Ramos (cell line): ENCODE data around the gene KCNJ3.
"Not testable (repeated sequence)": the region's sequence is repeated elsewhere in the genome, so short reads cannot be mapped to it uniquely, and the experiment has no call there.

ENCODE experiments used
- in situ Hi-C: fragments of 300-500 bp; cut with MboI; formaldehyde crosslinking; loops from one replicate; pipeline ENCODE4 v1.14.3; 2022; ENCODE audit warnings: low sequenced_read_pairs; ENCODE audit not compliant: unreplicated experiment

Gene KCNJ3

DNA sequence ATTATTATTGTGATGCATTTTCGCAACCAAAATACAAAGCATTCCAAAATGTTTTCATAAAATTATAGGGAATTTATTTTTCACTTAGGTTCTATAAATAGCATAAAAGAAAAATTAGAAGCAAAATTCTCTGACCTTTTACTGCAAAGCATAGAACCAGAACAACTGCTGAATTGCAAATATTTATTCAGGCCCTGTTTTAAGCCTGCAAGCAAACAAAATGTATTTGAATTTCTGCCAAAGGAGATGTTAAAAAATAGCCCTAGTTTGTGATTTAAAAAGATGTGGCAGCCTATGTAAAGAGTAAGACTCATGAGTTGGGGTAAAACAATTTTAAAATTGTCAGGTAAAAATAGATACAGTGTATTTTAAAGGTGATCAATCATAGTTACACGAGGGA, 138.1 kb downstream of the KCNJ3 start:
- in situ Hi-C loops = no loop called here

DNA sequence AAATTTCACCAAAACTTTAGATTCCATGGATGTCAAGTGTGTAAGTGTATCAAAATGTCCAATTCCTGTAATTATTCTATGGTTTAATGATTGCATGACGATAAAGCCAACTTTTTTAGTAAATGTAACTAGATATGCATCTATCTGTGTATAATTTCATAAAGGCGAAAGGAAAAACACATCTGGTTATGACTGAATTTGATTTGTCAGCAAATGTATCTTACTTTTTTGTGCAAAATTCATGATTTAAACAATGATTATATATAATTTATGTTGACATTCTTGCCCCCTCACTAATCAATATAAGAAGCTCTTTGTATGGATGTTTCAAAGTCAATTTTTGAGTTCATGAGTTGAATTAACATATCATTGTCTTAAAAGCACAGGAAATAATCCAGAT, 138.5 kb downstream of the KCNJ3 start:
- in situ Hi-C loops = no loop called here

DNA sequence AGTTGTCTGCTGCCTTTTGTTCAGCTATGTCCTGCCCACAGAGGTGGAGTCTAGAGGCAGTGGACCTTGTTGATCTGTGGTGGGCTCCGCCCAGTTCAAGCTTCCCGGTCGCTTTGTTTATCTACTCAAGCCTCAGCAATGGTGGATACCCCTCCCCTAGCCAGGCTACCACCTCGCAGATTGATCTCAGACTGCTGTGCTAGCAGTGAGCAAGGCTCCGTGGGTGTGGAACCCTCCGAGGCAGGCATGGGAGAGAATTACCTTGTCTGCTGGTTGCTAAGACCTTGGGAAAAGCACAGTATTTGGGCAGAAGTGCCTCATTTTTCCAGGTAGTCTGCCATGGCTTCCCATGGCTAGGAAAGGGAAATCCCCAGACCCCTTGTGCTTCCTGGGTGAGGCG, 146.0 kb downstream of the KCNJ3 start:
- in situ Hi-C loops = no loop called here

DNA sequence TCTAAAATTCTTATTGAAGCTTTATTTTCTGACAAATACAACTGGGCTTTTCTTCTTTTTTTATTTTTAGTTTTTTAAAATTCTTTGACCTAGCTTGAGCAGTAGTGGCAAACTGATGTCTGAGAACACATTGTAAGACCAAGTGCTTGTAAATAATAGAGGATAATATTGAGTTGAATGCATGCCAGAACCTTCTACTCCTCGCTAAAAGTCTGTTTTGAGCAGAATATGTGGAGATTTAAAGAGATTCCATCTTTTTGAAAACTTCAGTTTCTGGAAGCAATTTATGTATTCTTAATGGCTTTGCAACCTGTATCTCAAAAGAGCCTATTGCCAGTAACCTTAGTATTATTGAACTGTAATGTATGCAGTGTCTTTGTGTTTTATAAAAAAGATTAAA, 148.3 kb downstream of the KCNJ3 start:
- in situ Hi-C loops = no loop called here

DNA sequence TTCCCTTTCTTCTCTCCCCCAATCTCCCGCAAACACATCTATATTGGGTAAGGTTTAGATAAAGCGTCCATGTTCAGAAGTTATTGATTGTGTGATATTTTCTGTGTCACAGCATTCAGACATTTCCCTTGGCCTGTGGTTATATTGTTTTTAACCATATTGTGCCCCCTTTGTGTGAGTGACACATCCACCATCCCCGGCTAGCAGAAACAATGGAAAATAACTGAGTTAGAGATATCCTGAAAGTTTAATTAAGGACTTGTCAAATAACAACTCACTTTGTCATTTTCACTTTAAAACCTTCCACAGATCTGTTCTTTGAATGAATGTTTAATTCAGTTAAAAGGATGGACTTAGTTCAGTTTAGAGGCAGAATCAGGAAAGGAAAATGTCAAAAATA, 151.0 kb downstream of the KCNJ3 start:
- in situ Hi-C loops = no loop called here

DNA sequence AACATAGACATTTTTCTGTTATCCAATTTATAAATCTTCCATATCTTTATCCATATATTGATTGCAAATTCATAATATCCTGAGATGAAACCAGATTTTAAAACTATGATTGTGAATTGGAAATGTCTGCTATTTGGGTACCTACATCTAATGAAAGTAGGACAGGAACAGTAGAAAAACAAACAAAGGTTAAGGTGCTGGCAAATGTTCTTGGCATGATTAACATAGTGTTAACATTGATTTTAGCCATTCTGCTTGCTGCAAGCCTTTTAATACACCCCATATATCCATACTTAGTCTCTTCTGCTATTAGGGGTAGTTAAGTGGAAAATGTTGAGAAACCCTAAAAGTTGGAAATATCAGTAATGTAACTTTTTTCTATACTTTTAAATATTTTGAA, 152.0 kb downstream of the KCNJ3 start:
- in situ Hi-C loops = no loop called here

DNA sequence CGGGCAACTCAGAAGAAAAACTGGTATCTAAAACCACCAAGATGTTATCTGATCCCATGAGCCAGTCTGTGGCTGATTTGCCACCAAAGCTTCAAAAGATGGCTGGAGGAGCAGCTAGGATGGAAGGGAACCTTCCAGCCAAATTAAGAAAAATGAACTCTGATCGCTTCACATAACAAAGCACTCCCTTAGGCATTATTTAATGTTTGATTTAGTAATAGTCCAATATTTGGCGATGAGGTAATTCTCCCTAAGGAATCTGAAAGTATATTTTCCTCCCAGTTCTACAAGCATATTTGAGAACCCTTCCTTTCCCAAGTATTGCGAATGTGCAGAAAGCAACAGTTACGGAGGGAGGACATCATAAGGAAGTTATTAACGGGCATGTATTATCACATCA, 156.6 kb downstream of the KCNJ3 start:
- in situ Hi-C loops = no loop called here

DNA sequence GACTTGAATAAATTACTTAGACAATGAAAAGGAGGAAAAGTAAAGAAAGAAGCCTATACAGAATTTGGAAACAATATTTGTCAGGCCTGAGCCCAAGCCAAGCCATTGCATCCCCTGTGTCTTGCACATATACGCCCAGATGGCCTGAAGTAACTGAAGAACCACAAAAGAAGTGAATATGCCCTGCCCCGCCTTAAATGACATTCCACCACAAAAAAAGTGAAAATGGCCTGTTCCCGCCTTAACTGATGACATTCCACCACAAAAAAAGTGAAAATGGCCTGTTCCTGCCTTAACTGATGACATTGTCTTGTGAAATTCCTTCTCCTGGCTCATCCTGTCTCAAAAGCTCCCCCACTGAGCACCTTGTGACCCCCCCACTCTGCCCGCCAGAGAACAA, 168.7 kb downstream of the KCNJ3 start:
- in situ Hi-C loops = not testable (repeated sequence)

DNA sequence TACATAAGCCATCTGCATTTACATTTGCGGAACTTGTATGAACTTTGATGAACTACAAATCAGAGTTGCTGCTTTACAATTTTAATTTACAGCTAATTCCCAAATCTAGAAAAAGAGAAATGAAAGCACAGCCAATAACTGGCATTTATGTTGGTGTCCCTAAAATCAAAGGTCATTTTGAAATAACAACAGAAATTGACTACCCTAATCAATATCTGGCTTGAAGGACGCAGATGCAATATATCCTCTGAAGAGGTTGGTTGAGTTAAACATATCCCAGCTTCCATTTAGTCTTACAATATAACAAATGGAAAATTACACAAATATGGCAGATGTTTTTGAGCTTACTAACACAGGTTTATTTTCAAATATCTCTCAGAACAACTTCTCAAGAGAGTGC, 177.5 kb downstream of the KCNJ3 start:
- in situ Hi-C loops = no loop called here

DNA sequence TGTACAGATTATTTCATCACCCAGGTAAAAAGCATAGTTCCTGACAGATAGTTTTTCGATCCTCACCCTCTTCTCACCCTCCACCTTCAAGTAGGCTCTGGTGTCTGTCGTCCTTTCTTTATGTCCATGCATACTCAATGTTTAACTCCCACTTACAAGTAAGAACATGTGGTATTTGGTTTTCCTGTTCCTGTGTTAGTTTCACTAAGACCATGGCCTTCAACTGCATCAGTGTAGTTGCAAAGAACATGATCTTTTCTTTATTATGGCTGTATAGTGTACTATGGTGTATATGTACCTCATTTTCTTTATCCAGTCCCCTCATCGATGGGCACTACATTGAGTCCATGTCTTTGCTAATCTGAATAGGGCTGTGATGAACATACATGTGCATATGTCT, 184.2 kb downstream of the KCNJ3 start:
- in situ Hi-C loops = no loop called here

DNA sequence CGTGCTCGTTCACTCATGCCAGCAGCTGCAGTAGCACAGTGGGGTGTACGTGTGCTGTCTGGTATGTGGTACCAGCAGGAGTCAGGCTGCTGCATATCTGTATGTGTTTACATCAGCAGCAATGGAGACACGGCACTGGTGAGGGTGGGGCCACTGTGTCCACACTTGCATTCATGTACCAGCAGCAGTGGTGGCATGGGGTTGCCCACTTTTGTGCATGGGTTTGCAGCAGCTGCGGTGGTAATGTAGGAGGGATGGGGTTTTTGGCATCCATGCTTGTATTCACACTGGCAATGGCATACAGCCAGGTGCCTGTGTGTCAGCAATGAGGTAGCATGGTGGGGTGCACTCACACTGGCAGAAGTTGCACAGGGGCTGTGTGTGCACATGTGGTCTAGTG, 187.8 kb downstream of the KCNJ3 start:
- in situ Hi-C loops = no loop called here

DNA sequence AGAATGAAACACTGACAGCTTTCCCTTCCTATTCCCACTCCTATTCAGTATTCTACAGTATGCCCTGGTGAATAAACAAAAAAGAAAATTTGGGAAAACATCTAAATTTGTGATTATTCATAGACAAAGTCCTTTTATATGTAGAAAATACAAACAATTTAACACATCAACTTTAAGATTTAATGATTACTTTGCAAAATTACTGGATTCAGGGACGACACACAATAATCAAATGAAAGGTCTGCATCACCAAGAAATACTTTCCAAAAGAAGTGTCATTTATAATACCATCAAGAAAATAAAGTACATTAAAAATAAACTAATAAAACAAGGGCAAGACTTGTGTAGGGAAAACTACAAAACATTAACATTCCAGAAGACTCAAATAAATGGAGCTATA, 199.8 kb downstream of the KCNJ3 start:
- in situ Hi-C loops = no loop called here

DNA sequence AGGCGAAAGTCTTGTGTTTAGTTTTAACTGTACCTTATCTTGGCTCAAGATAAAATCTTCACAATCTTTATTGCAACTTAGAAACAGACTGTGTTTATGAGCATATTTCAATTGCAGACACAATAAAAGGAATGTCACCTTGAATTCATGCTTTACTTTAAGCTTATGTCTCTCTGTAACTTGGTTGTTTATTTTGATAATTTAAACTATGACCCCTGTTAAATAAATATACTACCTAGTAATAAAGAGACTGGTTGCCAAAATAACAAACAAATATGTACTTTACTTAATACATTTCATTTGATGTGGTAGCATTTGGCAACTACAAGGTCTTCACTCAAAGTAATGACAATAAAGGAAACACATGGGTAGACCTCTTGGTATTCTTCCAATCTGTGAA, 202.6 kb downstream of the KCNJ3 start:
- in situ Hi-C loops = no loop called here
